HG03469 (cell line): ENCODE results near the gene PDE6B.

Experiments used
- ATAC-seq: cut with Tn5 transposase; IDR thresholded peaks from one replicate; pipeline ENCODE4 v1.9.1; 2021; ENCODE audit warnings: mild to moderate bottlenecking, moderate library complexity, moderate number of reproducible peaks; ENCODE audit not compliant: unreplicated experiment

PDE6B gene

DNA sequence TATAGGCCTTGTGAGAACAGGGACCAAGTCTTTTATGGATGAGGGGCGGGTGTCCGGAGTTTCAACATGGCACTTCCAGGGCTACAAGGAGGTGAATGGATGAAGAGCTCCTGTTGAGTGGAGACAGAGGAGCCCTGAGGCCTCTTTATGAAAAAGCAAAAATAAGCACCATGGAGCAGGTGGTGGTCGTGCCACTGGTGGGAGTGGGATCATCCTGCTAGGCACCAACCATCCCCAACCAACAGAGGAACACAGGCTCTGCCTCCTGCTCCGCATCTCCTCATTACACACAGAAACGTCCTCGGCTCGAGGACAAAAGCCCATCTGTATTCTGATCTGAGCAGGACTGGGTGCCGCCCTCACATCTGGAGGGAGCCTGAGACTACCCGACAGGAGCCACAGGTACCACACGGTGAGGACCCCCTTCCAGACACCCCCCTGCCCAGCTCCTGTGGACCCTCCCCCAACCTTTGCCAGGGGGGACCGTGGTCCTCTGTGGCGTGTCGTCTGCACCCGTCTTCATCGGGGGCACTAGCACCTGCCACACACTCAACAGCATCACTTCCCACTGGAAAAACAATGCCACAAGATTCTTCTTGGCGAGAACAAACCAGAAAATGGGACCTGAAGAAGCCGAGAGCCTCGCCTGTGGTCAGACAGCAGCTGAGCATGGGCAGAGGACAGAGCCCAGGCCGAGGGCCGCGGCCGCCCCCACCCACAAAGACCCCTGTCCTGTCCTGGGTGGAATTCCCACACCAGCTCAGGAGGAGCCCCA is 3.9 kb upstream of the PDE6B start:
- no peak for ATAC-seq

DNA sequence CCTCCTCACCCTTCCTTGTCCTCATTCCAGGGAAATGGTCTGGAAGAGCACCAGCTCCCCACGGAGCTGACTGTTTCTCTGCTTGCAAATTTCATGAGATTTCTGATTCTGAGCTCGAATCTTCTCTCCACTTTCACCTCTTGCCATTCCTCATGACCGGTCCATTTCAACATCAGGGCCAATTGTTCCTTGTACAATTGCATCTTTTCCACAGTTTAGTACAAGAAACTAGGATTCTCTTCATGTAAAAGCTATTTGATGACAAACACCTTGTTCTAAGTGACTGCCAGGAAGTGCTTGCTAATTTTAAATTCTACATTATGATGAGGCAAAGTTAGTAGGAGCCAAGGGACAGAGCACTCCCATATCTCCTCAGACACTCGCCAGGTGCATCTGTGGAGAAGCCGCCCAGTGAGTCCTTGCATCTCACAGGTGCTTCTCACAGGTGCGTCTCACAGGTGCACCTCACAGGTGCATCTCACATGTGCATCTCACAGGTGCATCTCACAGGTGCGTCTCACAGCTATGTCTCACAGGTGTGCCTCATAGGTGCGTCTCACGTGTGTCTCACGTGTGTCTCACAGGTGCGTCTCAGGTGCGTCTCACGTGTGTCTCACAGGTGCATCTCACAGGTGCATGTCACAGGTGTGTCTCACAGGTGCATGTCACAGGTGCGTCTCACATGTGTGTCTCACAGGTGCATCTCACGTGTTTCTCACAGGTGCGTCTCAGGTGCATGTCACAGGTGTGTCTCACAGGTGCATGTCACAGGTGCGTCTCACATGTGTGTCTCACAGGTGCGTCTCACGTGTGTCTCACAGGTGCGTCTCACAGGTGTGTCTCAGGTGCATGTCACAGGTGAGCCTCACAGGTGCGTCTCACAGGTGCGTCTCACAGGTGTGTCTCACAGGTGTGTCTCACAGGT is 3.0 kb upstream of the PDE6B start:
- no peak for ATAC-seq

DNA sequence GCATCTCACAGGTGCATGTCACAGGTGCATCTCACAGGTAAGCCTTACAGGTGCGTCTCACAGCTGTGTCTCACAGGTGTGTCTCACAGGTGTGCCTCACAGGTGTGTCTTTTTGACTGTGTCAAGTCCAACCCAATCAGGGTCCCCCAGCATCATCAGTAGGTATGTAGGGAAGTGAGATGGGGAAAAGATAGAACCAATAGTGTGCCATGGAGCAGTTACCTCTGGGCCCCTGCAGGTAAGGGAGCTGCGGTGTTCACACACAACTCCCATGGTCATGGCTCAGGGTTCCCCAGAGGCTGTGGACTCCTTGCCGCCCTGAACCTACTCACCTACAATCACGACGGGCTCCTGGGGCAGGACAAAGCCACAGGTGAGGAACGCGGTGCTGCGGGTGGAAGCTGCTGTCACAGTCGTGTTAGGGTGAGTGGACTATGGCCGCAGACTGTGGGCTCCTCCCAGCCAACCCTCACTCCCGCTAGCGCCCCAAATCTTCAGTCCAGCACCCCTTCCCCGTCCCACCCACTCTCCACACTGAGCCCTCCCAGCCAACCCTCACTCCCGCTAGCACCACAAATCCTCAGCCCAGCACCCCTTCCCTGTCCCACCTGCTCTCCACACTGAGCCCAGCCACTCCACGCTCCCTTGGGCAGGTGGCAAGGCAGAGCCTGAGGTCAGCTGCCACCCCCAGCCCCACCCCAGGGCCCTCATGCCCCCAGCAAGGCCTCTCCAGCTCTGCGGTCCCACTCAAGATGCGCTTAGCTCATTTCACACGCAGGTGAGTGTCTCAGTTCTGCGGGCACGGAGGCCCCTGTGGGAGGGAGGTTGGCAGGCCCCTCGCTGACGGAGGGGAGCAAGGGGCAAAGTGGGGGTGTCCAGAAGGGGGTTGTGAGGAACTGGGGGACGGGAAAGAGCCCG is 2.1 kb upstream of the PDE6B start:
- ATAC-seq, result no peak

DNA sequence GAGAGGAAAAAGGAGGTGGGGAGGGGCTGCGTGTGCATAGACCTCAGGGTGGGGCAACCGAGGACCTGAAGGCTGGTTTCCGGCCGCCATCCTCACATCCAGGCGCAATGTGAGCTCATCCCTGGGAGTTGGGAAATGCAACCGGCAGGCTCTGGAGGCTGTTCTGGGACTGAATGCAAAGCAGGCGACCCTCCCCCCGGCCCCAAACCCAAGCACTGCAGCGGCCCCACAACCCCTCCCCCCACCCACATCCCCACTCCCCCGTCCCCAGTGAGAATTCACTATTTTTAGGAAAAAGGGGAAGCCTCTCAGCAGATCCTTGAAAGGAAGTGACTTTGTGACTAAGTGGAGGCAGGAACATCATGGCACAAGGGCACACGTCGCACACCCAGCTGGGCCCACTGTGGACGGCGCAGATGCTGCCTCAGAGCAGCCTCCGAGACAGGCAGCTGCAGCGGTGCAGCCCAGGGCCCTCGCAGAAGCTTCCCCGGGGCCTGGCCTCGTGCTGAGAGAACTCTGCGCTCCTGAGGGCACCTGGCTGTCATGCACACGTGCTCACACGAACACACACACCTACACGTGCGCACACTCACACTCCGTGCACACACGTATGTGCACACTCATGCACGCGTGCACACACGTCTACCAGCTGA is 1.3 kb upstream of the PDE6B start:
- no peak for ATAC-seq

DNA sequence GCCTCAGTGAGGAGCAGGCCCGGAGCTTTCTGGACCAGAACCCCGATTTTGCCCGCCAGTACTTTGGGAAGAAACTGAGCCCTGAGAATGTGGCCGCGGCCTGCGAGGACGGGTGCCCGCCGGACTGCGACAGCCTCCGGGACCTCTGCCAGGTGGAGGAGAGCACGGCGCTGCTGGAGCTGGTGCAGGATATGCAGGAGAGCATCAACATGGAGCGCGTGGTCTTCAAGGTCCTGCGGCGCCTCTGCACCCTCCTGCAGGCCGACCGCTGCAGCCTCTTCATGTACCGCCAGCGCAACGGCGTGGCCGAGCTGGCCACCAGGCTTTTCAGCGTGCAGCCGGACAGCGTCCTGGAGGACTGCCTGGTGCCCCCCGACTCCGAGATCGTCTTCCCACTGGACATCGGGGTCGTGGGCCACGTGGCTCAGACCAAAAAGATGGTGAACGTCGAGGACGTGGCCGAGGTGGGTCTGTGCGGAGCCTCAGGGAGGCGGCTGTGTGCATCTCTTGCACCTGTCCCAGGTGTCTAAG is 323 bp downstream of the PDE6B start:
- ATAC-seq, result no peak

DNA sequence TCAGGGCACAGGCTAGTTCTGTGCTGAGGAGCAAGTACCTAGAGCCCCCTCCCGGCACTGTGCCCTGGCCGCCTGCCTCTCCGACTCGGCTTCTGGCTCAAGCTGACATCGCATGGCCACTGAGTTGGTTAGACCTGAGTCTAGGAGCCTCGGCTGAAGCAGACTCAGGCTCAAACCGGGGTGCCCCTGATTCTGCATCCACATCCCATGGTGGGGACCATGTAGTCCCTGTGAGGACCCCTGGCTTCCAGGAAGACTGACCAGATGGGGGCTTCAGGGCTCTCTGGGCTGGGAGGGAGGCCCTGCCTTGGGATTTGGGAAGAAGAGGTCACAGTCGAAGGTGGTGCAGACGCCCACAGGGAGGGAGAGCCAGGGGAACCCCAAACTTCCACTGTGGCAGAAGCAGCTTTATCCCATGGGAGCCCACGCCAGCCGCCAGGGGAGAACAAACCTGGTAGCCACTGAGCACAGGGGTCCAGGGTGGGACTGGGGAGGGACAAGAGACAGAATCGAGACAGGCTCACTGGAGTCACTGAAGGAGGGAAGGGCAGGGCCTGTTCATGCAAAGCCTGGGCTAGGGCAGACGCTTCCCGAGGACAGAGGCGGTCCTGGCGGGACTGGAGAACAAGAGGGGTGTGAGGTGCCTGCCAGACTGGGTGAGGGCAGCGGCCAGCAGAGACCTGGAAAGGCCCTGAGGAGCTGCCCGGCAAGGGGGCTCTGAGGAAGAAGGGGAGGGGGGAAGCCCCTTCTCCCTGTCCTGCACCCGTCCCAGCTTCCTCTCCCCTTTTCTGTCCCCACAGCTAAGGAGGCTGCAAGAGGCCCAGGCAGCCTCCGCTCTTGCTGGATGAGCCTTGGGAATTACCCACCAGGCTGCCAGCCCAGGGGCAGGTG is 1.1 kb downstream of the PDE6B start:
- no peak for ATAC-seq

DNA sequence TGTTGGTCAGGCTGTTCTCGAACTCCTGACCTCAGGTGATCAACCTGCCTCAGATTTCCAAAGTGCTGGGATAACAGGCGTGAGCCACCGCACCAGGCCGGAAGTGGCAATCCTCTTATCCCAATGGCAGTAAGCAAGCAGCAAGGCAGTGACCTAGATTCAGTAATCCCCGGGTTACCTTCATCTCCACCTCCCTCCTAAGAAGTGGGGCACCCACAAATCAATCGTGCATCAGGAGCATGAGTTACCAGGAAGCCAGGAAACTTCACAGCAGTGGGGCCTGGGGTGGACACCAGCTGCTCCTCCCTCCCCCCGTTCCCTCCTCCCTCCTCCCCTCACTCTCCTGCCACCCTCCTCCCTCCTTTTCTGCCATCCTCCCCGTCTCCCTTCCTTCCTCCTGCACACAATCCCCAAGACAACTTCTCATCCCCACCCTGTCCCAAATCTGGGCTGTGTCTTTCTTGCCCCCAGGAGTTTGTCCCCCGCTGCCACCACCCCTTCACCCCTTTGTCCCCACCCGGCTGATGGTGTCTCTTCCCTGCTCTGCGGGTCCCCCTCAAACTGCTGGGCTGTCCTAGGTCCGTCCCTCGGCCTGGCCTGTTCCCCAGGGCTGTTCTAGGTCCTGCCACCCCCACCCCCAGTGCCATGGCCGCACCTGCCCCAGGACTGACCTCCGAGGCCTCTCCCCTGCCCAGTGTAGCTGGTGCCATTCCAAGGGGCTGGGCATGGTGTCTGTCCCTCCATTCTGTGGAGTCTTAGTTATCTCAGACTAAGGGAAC is 2.2 kb downstream of the PDE6B start:
- no peak for ATAC-seq

DNA sequence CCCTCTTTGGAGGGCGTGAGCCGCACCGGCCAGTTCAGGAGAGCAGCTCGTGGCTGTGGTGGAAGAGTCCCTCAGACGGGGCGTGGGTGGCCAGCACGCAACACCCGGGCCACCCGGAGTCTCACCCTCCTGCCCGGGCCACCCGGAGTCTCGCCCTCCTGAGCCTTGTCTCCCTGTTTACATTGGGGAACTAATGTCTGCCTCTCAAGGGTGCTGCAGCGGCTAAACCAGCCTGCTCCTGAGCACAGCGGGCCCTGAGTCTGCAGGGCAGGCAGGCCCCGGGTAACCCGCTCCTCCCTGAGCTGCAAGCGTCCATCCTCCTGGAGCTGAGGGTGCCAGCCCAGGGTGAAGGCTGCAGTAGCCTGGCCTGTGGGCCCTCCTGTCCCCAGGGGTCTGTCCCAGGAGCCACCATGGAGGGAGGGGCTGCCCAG is 3.0 kb downstream of the PDE6B start:
- no peak for ATAC-seq

DNA sequence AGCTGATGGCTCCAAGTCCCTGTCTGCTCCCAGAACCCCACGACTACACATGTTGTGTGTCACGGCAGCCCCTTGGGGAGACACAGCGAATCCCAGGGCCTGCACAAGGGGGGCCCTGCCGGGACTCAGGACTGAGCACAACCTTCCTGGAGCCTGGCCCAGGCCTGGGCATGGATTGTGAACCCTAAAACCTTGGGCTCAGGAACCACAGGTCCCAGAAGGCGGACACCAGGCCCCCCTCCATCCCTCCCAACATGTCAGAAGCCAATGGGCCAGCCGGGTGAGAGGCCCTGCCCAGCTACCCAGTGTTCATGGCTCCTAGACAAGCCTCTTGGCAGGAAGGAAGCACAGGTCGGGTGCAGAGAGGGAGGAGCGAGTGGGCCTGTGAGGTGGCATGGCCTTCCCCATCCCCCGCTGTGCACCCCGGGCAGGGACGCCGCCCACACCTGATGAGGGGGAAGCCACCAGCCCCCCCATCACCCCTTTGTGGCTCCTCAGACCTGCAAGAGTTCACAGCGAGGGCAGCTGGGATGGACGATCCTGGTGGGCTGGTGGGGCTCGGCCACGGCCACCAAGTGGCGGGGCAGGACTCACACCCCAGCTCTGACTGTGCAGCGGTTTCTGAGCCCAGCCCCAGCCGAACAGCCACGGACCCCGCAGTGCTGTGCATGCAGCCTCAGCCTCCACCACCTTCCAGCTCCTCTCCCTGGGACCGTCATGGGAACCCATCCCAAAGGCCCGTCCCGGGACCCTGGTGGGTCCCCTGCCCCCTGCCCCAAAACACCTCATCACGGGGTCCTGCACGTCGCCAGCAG is 3.7 kb downstream of the PDE6B start:
- ATAC-seq, result no peak

DNA sequence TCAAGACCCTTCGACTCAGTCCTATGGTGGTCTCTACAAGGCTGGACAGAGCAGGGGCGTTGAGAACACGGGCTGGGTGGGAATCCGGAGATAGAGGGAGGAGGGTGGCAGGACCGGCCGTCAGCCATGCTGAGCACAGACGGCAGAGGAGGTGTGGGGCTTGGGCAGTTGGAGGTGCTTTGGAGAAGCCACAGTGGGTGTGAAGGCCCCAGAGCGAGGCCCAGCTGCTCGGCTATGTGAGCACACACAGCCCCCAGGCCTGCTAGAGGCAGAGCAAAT is 4.2 kb downstream of the PDE6B start:
- no peak for ATAC-seq

DNA sequence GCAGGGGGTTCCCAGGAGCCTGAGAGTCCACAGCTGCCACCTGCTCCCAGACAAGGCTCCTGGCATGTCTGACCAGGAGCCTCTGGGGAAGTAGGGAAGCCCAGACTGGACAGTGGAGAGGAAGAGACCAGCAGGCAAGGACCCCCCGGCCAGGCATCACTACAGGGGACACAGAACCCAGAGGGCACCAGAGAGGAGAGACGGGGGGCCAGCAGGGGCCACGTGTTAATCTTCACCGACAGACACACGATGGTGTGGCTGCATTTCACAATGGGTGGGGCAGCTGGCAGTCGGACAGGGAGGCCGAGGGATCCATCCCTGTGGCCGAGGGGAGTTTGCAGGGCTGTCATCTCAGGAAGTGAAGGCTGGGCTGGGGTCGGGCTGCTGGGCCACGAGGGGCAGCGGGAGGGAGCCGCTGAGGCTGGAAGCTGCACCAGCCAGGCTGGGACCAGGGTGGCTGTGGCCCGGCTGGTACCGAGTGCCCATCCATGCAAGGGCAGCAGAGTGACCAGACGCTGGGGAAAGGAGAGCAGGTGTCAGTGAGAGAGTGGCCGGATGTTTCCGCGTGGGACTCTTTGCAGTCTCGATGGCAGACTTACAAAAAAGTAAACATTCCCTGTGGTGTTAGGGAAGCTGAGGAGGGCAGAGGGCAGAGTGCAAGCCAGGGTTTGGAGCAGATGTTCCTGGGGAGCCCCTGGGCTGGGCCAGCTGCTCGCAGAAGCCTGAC is 4.7 kb downstream of the PDE6B start:
- no peak for ATAC-seq

DNA sequence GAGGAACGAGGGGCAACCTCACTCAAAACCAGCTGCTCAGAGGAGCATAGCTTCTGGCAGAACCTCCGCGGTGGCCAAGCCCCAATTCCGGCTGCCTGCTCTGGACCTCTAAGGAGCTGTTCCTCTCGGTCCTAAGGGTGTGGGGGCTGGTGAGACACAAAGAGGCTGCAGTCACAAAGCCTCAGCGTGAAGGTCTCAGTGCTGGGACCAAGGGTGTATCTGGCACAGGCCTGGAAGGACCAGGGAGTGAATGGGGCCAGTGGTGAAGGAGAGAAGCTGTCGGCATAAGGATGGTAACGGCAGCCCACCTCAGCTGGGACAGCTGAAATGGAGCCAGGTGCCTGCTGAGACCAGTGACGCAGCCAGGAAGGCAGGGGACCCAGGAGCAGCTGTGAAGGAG is 5.3 kb downstream of the PDE6B start:
- no peak for ATAC-seq

DNA sequence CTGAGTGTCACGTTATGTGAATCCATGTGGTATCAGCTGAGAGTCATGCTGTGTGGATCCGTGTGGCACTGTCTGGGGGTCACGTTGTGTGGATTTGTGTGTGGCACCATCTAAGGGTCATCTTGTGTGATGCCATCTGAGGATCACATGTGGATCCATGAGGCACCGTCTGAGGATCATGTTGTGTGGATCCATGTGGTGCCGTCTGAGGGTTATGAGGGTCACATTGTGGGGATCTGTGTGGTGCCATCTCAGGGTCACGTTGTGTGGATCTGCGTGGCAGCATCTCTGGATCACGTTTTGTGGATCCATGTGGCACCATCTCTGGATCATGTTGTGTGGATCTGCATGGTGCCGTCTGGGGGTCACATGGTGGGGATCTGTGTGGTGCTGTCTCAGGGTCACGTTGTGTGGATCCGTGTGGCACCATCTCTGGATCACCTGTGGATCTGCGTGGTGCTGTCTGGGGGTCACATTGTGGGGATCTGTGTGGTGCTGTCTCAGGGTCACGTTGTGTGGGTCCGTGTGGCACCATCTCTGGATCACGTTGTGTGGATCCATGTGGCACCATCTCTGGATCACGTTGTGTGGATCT is 6.9 kb downstream of the PDE6B start:
- no peak for ATAC-seq

DNA sequence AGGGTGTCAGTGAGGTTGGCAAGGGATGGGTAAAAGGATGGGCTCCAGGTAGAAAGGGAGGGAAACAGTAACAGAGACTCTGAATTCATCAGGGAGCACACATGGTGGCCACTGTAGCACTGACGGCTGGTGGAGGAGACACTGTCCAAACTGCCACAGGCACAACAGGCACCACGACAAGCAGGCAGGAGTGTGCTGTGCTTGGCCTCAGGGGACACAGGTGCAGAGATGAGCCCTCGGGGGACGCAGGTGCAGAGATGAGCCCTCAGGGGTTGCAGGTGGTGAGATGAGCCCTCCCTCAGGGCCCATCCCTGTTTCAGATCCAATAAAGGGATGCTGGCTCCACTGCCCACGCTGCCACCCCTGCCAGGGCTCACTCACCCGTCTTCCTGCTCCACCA is 7.6 kb downstream of the PDE6B start:
- ATAC-seq, result no peak

DNA sequence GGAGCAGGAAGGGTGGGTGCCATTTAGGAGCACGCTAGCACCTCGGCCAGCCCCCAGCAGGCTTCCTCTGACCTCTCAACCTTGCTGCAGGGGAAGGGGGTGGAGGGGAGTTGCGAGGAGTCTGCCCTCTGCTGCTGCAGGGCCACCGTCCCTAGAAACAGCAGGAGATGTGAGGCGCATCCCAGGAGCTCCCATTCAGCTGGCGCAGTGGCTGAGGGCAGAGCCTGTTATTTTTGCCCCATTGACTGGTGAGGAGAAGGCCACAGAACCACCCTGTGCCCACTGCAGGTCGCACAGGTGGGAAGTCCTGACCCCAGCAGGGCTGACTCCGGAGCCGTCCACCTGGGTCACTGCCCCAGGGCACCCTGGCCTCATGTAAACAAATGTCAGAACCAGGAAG is 8.0 kb downstream of the PDE6B start:
- no peak for ATAC-seq

DNA sequence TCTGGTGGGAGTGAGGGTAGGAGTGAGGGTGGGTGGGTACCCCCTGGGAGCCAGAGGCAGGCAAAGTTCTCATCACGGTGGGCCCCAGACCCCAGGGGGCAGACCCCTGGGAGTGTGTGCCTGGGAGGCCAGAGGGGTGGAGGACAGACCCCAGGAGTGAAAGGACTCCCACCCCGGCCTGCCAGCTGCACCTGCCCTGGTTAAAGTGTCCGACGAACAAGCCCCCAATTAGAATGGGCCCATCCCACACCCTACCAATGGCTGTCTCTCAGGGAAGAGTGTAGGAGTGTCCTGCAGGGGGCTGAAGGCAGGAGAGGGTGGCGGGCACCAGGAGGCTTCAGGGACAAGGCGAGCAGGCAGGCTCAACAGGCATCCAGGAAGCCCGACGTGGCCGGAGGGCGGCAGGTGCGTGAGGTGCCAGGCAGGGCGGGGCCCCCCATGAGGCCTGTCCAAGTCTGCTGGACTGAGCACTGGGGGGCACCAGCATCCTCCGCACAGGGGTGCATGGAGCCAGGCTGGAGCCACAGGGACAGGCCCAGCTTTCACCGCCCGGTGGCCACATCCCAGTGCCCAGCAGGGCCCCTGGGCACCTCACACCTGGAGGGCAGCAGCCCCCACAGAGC is 8.7 kb downstream of the PDE6B start:
- no peak for ATAC-seq
